HFF-Myc (cell line): ENCODE results near the gene EIPR1.

ENCODE experiments used
- DNase-seq: peaks from one replicate; pipeline ENCODE4 v3.0.0-alpha.2; 2011; ENCODE audit warnings: low read depth; ENCODE audit errors: extremely low read depth
- H3K4me3 ChIP-seq: replicated peaks from 2 replicates; pipeline ENCODE4 v1.5.1; 2011; ENCODE audit warnings: low read depth, mild to moderate bottlenecking, control low read depth, low read length
- TF ChIP-seq, protein P1 (sequence below): IDR thresholded peaks from 2 replicates; pipeline ENCODE4 v1.5.1; 2012; ENCODE audit warnings: mild to moderate bottlenecking, low read depth, low read length, control low read depth; ENCODE audit errors: missing control alignments

The EIPR1 gene

DNA sequence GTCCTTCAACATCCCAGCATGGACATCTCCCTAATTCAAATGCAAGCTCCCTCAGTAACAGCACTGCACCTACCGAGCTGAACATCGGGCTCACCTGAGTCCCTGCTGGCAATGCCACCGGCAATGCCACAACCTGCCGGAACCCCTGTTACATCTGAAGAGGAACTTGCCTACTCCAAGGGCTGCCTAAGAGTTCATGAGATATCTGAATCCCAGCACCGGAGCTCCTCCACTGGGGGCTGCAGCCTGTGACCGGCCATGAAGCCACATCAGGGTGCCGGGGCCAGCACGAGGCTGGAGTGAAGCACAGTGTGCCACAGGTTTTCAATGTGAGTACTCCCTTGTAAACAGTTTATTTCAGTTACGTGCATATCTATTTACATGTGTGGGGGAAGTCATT, 152.9 kb downstream of the EIPR1 start:
- no peak overlapping the region for H3K4me3 ChIP-seq
- no peak for DNase-seq
- TF ChIP-seq, protein P1, sequence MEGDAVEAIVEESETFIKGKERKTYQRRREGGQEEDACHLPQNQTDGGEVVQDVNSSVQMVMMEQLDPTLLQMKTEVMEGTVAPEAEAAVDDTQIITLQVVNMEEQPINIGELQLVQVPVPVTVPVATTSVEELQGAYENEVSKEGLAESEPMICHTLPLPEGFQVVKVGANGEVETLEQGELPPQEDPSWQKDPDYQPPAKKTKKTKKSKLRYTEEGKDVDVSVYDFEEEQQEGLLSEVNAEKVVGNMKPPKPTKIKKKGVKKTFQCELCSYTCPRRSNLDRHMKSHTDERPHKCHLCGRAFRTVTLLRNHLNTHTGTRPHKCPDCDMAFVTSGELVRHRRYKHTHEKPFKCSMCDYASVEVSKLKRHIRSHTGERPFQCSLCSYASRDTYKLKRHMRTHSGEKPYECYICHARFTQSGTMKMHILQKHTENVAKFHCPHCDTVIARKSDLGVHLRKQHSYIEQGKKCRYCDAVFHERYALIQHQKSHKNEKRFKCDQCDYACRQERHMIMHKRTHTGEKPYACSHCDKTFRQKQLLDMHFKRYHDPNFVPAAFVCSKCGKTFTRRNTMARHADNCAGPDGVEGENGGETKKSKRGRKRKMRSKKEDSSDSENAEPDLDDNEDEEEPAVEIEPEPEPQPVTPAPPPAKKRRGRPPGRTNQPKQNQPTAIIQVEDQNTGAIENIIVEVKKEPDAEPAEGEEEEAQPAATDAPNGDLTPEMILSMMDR, result no peak

DNA sequence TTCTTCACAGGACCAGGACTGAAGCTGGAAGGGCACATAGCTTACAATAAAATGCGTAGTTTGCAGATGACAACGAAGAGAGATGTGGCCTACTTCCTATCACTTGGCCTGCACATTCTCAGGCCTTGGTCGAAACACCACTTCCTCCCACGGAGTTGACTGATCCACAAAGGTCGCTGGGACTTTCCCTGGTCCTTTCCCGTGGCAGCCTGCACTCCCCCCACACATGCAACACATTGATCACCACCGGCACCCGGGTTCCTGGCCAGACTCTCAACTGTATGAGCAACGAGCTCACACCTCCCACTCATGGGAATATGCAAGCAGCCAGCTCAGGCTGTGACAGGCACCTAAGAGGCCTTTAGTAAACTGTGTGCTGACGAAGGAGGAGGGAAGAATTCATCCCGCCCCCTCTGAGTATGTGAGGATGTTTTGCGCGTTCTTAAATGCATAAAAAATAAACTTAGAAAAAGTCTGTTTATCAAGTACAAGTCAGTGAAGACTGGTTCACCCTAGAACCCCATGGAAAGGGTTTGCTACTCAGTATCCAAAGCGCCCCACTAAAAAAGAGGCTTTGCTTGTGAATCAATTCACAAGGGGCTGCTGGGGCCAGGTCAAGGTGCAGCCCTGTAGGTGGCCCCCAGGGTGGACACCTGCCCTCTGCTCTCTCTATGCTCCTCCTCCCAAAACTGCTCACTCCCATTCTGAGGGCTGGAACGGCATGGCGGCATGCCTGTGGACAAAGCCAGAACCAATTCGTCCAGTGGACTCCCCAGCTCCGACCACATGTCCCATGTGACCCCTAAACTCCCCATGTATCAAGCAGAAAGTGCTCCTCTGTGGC, 154.3 kb downstream of the EIPR1 start:
- DNase-seq, result no peak
- TF ChIP-seq, protein P1, result no peak

DNA sequence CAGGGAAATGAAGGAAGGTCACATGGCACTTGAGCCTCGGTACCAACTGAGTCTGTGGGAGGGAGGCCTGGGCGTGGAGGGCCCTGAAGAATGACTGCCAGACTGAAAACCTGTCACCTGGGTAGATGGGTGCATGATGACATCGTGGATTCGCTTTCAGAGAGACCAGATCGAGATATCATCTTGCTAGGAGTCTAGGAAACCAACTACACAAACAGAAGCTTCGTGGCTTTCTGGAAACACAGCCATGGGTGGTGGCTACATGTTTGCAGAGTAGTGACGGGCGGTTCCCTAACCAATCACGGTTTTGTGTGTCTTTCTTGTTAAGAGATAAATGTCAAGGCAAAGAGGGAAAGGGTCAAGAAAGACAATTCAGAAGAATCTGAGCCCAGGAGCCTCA, 155.0 kb downstream of the EIPR1 start:
- no peak for DNase-seq

More for the DNA sequence above, 154.3 kb downstream of the EIPR1 start:
- H3K4me3 ChIP-seq, result no peak overlapping the region

DNA sequence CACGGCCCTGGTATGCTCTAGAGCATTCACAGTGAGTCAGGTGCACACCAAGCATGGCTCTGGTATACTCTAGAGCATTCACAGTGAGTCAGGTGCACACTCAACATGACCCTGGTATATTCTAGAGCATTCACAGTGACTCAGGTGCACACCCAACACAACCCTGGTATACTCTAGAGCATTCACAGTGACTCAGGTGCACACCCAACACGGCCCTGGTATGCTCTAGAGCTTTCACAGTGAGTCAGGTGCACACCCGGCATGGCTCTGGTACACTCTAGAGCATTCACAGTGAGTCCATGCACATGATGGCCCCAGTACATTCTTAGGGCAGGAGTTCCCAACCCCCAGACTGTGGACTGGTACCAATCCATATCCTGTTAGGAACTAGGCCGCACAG, 158.1 kb downstream of the EIPR1 start:
- TF ChIP-seq, protein P1, result no peak
- no peak overlapping the region for H3K4me3 ChIP-seq
- no peak for DNase-seq

More for the DNA sequence above, 155.0 kb downstream of the EIPR1 start:
- no peak overlapping the region for H3K4me3 ChIP-seq
- TF ChIP-seq, protein P1, result no peak

DNA sequence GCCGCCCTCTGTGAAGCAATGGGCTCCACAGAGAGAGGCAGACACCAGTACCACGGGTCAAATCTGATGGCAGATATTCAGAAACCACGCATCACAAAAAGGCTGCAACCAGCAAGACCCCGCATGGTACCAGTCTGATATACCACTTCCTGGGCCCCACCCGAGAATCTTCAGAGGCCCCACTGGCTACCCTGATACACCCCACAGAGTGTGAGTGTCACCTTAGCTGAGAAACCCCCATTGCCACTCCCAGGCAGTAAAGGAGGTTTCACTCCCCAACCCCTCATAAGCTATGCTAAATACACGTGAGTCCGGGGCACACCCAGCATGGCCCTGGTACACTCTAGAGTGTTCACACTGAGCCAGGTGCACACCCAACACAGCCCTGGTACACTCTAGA, 160.0 kb downstream of the EIPR1 start:
- no peak for DNase-seq
- TF ChIP-seq, protein P1, result no peak
- no peak overlapping the region for H3K4me3 ChIP-seq

DNA sequence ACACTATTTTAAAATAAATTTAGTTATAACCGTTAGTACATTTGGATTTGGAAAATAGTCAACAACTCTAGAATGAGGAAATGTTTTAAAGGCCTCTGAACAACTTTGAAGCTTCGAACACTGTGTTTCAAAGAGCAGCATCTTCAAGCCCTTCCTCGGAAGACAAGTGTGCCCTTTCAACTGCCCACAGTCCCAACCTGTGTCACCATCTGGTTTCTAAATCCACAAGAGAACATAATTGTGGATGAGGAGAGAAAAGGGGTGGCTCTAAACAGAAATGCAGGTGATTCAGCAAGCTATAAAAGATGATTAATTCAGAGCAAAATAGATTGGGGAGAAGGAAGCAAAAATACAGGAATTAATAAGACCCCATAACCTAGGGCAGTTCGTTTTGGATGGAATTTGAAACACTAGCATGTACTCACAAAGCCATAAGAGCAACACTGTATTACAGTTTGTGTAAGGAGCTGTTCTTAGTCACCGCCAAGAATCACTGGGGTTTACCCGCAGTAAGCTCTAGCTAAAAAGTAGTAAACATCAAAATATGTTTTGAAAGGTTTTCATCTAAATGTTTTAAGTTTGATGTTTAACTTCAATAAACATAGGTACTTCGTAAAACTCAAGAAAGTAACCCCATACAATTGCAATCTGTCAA, 160.7 kb downstream of the EIPR1 start:
- no peak overlapping the region for H3K4me3 ChIP-seq
- TF ChIP-seq, protein P1, result no peak
- DNase-seq, result no peak
